GM21529 (cell line): ENCODE results near the gene NFKB2.

Experiments used
- ATAC-seq: cut with Tn5 transposase; IDR thresholded peaks from one replicate; pipeline ENCODE4 v1.9.1; 2021; ENCODE audit not compliant: unreplicated experiment

The NFKB2 gene

GRCh38 chr10:102395400-102396316 lies at the start of gene NFKB2:
NFKB2 (plus strand) TSS chr10:102395705; CDS start chr10:102395960, 255 bp downstream.
- peak; percentile 28 for ATAC-seq

- ATAC-seq: no peak
Measured at GRCh38 chr10:102347236-102347828, 48.2 kb upstream of the NFKB2 start.

GRCh38 chr10:102352066-102352715 lies 43.3 kb upstream of the NFKB2 start:
- ATAC-seq: no peak

GRCh38 chr10:102354451-102354850 lies 41.1 kb upstream of the NFKB2 start:
- no peak for ATAC-seq

GRCh38 chr10:102358712-102359382 lies 36.7 kb upstream of the NFKB2 start:
- ATAC-seq: no peak

- no peak for ATAC-seq
Measured at GRCh38 chr10:102367441-102367840, 28.1 kb upstream of the NFKB2 start.

GRCh38 chr10:102368077-102368476 lies 27.4 kb upstream of the NFKB2 start:
- ATAC-seq: no peak

GRCh38 chr10:102371295-102371694 lies 24.2 kb upstream of the NFKB2 start:
- no peak for ATAC-seq

- no peak for ATAC-seq
Measured at GRCh38 chr10:102375250-102375649, 20.3 kb upstream of the NFKB2 start.

GRCh38 chr10:102375867-102376266 lies 19.6 kb upstream of the NFKB2 start:
- ATAC-seq: no peak

- ATAC-seq: no peak
Measured at GRCh38 chr10:102376901-102377300, 18.6 kb upstream of the NFKB2 start.

- ATAC-seq: no peak
Measured at GRCh38 chr10:102379383-102379782, 16.1 kb upstream of the NFKB2 start.

GRCh38 chr10:102381983-102382382 lies 13.5 kb upstream of the NFKB2 start:
- no peak for ATAC-seq

- no peak for ATAC-seq
Measured at GRCh38 chr10:102382871-102383270, 12.6 kb upstream of the NFKB2 start.

- ATAC-seq: no peak
Measured at GRCh38 chr10:102384053-102384452, 11.5 kb upstream of the NFKB2 start.

- no peak for ATAC-seq
Measured at GRCh38 chr10:102384606-102385429, 10.7 kb upstream of the NFKB2 start.

- no peak for ATAC-seq
Measured at GRCh38 chr10:102389894-102390293, 5.6 kb upstream of the NFKB2 start.

- no peak for ATAC-seq
Measured at GRCh38 chr10:102392306-102392705, 3.2 kb upstream of the NFKB2 start.

GRCh38 chr10:102393411-102394078 lies 2.0 kb upstream of the NFKB2 start:
- ATAC-seq: no peak
